CD4-positive, alpha-beta T cell treated with Interleukin-17A for 4 hours (primary cell): Measurements from ENCODE around the gene NPS.

Experiments used
- DNase-seq: peaks from one replicate; pipeline ENCODE4 v3.0.0-alpha.2; 2020; ENCODE audit warnings: mixed read lengths

NPS gene

GRCh38 chr10:127549009-127549408 lies at the start of gene NPS:
TSS of gene NPS (plus strand) at chr10:127549309. CDS start at chr10:127549369, 60 bp downstream.
- DNase-seq: no peak

GRCh38 chr10:127500127-127500526 lies 49.0 kb upstream of the NPS start:
- no peak for DNase-seq

- DNase-seq: no peak
Measured at GRCh38 chr10:127506094-127506493, 43.0 kb upstream of the NPS start.

- no peak for DNase-seq
Measured at GRCh38 chr10:127522298-127522697, 26.8 kb upstream of the NPS start.

GRCh38 chr10:127523476-127523875 lies 25.6 kb upstream of the NPS start:
- no peak for DNase-seq

- DNase-seq: no peak
Measured at GRCh38 chr10:127524229-127524628, 24.9 kb upstream of the NPS start.

- DNase-seq: no peak
Measured at GRCh38 chr10:127524908-127525665, 24.0 kb upstream of the NPS start.

GRCh38 chr10:127525686-127526085 lies 23.4 kb upstream of the NPS start:
- no peak for DNase-seq

- DNase-seq: no peak
Measured at GRCh38 chr10:127526161-127526560, 22.9 kb upstream of the NPS start.

GRCh38 chr10:127527320-127527719 lies 21.8 kb upstream of the NPS start:
- no peak for DNase-seq

- DNase-seq: no peak
Measured at GRCh38 chr10:127527891-127528290, 21.2 kb upstream of the NPS start.

GRCh38 chr10:127532193-127532592 lies 16.9 kb upstream of the NPS start:
- DNase-seq: no peak

GRCh38 chr10:127532659-127533058 lies 16.4 kb upstream of the NPS start:
- DNase-seq: no peak

GRCh38 chr10:127534074-127534473 lies 15.0 kb upstream of the NPS start:
- DNase-seq: no peak

- no peak for DNase-seq
Measured at GRCh38 chr10:127534496-127534895, 14.6 kb upstream of the NPS start.

GRCh38 chr10:127535802-127536515 lies 13.2 kb upstream of the NPS start:
- DNase-seq: no peak

GRCh38 chr10:127536972-127537760 lies 11.9 kb upstream of the NPS start:
- DNase-seq: no peak

- no peak for DNase-seq
Measured at GRCh38 chr10:127537924-127538323, 11.2 kb upstream of the NPS start.

- DNase-seq: no peak
Measured at GRCh38 chr10:127548022-127548421, 1.1 kb upstream of the NPS start.

- no peak for DNase-seq
Measured at GRCh38 chr10:127550861-127551260, 1.8 kb downstream of the NPS start.

- no peak for DNase-seq
Measured at GRCh38 chr10:127552446-127552845, 3.3 kb downstream of the NPS start.

- DNase-seq: no peak
Measured at GRCh38 chr10:127553417-127553816, 4.3 kb downstream of the NPS start.

- DNase-seq: no peak
Measured at GRCh38 chr10:127556916-127557315, 7.8 kb downstream of the NPS start.

- DNase-seq: no peak
Measured at GRCh38 chr10:127561647-127562046, 12.5 kb downstream of the NPS start.
